H1 (cell line): Measurements from ENCODE around the gene C6orf136. TPM values are rescaled to one million over a fixed set of nuclear protein-coding genes. Genes with fewer than 3 reads are reported as not detected.

ENCODE experiments used
- CTCF ChIA-PET: fragments of 300-600 bp; sonication (Branson Sonifier 250); formaldehyde crosslinking; loops from one replicate; lab custom pipeline; 2021; ENCODE audit not compliant: partially characterized antibody; lab: Charles Lee
- POLR2A ChIA-PET: fragments of 300-600 bp; sonication (Branson Sonifier 250); formaldehyde crosslinking; loops from one replicate; lab custom pipeline; 2021; ENCODE audit warnings: inconsistent platforms; ENCODE audit not compliant: partially characterized antibody; lab: Charles Lee
- DNase-seq, 2 experiments: peaks; one replicate each; pipeline versions ENCODE4 v3.0.0 to v3.0.0-alpha.2; 2010 to 2022; ENCODE audit warnings: low spot score in 2 of 2, low read depth in 1 of 2, mixed read lengths in 1 of 2
- FAIRE-seq: peaks from 2 replicates; lab custom pipeline; 2011; peaks lifted over from hg19 to GRCh38; lab: Jason Lieb, UNC
- H2AFZ ChIP-seq: 2 replicates; pipeline ENCODE4 v1.8.1; 2012; ENCODE audit warnings: low read length, inconsistent platforms
- H2AK5ac ChIP-seq: 2 replicates; pipeline ENCODE4 v1.6.1; 2013; ENCODE audit warnings: low read depth, low read length
- H2BK120ac ChIP-seq: replicated peaks from 2 replicates; pipeline ENCODE3; 2013; ENCODE audit warnings: low read depth, low read length, inconsistent platforms
- H2BK12ac ChIP-seq: 2 replicates; pipeline ENCODE4 v1.6.1; 2013; ENCODE audit warnings: low read depth, low read length
- H2BK15ac ChIP-seq: 2 replicates; pipeline ENCODE4 v1.6.1; 2013; ENCODE audit warnings: low read length
- H2BK20ac ChIP-seq: 2 replicates; pipeline ENCODE4 v1.6.1; 2013; ENCODE audit warnings: low read length
- H2BK5ac ChIP-seq: 2 replicates; pipeline ENCODE4 v1.6.1; 2013; ENCODE audit warnings: low read depth, low read length
- H3K14ac ChIP-seq: 2 replicates; pipeline ENCODE4 v1.6.1; 2013; ENCODE audit warnings: inconsistent platforms; ENCODE audit not compliant: insufficient read length
- H3K18ac ChIP-seq: 2 replicates; pipeline ENCODE4 v1.6.1; 2013; ENCODE audit warnings: low read length; ENCODE audit errors: extremely low read depth
- H3K23ac ChIP-seq: 2 replicates; pipeline ENCODE4 v1.6.1; 2013; ENCODE audit warnings: inconsistent platforms; ENCODE audit not compliant: insufficient read length
- H3K23me2 ChIP-seq: 2 replicates; pipeline ENCODE4 v1.6.1; 2013; ENCODE audit warnings: low read depth, low read length
- H3K27ac ChIP-seq: 2 replicates; pipeline ENCODE4 v1.6.1; 2011; ENCODE audit warnings: low read depth, low read length, inconsistent platforms
- H3K27me3 ChIP-seq, 4 experiments: replicated peaks in 1 of 4; 1 replicate in 1 of 4; 2 replicates in 3 of 4; pipeline versions ENCODE4 v1.6.1 to v1.8.1; 2011 to 2013; ENCODE audit warnings: low read length in 3 of 4, mild to moderate bottlenecking in 3 of 4, inconsistent platforms in 2 of 4, mixed read lengths in 2 of 4, moderate library complexity in 1 of 4; ENCODE audit not compliant: control insufficient read depth in 3 of 4, insufficient read depth in 3 of 4; ENCODE audit errors: extremely low read depth in 1 of 4
- H3K36me3 ChIP-seq, 4 experiments: 2 replicates each; pipeline versions ENCODE4 v1.6.1 to v1.8.1; 2011 to 2013; ENCODE audit warnings: mild to moderate bottlenecking in 4 of 4, low read length in 3 of 4, moderate library complexity in 2 of 4, control low read depth in 1 of 4, inconsistent platforms in 1 of 4; ENCODE audit not compliant: insufficient read depth in 4 of 4, control insufficient read depth in 2 of 4
- H3K4ac ChIP-seq: replicated peaks from 2 replicates; pipeline ENCODE3; 2013; ENCODE audit warnings: low read length, low read depth, mixed read lengths, inconsistent platforms; ENCODE audit not compliant: insufficient read length
- H3K4me1 ChIP-seq, 4 experiments: replicated peaks in 1 of 4; 1 replicate in 1 of 4; 2 replicates in 3 of 4; pipeline versions ENCODE4 v1.6.1 to v1.8.1; 2011 to 2013; ENCODE audit warnings: low read length in 3 of 4, inconsistent platforms in 2 of 4, mixed read lengths in 1 of 4; ENCODE audit not compliant: insufficient read depth in 4 of 4, control insufficient read depth in 3 of 4
- H3K4me2 ChIP-seq, 2 experiments: 2 replicates each; pipeline versions ENCODE4 v1.6.1 to v1.8.1; 2011 to 2013; ENCODE audit warnings: low read depth in 2 of 2, low read length in 2 of 2, control low read depth in 1 of 2, inconsistent platforms in 1 of 2, mild to moderate bottlenecking in 1 of 2; ENCODE audit not compliant: insufficient read depth in 1 of 2
- H3K4me3 ChIP-seq, 4 experiments: fragments of 200-600, 300-600 bp in 1 of 4; sonication (generic), shearing (Covaris generic), sonication (Bioruptor Twin) in 1 of 4; 2 replicates each; pipeline versions ENCODE4 v1.5.1 to v1.8.1; 2011 to 2016; ENCODE audit warnings: low read length in 4 of 4, low read depth in 3 of 4, control low read depth in 2 of 4, inconsistent platforms in 2 of 4, mild to moderate bottlenecking in 2 of 4, mixed read lengths in 1 of 4, moderate library complexity in 1 of 4; ENCODE audit not compliant: insufficient read depth in 2 of 4; ENCODE audit errors: extremely low read depth in 1 of 4
- H3K56ac ChIP-seq: replicated peaks from 2 replicates; pipeline ENCODE3; 2013; ENCODE audit warnings: low read depth, mild to moderate bottlenecking, mixed read lengths, low read length, inconsistent platforms; ENCODE audit not compliant: insufficient read length
- H3K79me1 ChIP-seq: 2 replicates; pipeline ENCODE4 v1.6.1; 2013; ENCODE audit warnings: low read depth, low read length, control low read depth
- H3K79me2 ChIP-seq, 2 experiments: 2 replicates each; pipeline versions ENCODE4 v1.6.1 to v1.8.1; 2012 to 2013; ENCODE audit warnings: low read length in 2 of 2, mild to moderate bottlenecking in 2 of 2, inconsistent platforms in 1 of 2; ENCODE audit not compliant: insufficient read depth in 2 of 2, control insufficient read depth in 1 of 2
- H3K9ac ChIP-seq, 4 experiments: replicated peaks in 1 of 4; 1 replicate in 1 of 4; 2 replicates in 3 of 4; pipeline versions ENCODE4 v1.6.1 to v1.8.1; 2011 to 2013; ENCODE audit warnings: low read depth in 3 of 4, low read length in 3 of 4, control low read depth in 2 of 4, mild to moderate bottlenecking in 2 of 4, moderate library complexity in 2 of 4, inconsistent platforms in 1 of 4; ENCODE audit errors: extremely low read depth in 1 of 4
- H3K9me3 ChIP-seq, 2 experiments: 2 replicates each; pipeline versions ENCODE4 v1.6.1 to v1.8.1; 2012 to 2013; ENCODE audit warnings: mild to moderate bottlenecking in 2 of 2, moderate library complexity in 2 of 2, control low read depth in 1 of 2, inconsistent platforms in 1 of 2, low read depth in 1 of 2, low read length in 1 of 2, mixed read lengths in 1 of 2; ENCODE audit not compliant: insufficient read depth in 2 of 2
- H4K20me1 ChIP-seq, 2 experiments: replicated peaks in 1 of 2; 2 replicates each; pipeline versions ENCODE3 to v1.8.1; 2011 to 2013; ENCODE audit warnings: inconsistent platforms in 2 of 2, low read length in 2 of 2, mild to moderate bottlenecking in 1 of 2; ENCODE audit not compliant: insufficient read depth in 2 of 2, control insufficient read depth in 1 of 2
- H4K5ac ChIP-seq: 2 replicates; pipeline ENCODE4 v1.6.1; 2013; ENCODE audit warnings: low read length, low read depth, mixed read lengths, inconsistent platforms; ENCODE audit not compliant: insufficient read length
- H4K8ac ChIP-seq: 2 replicates; pipeline ENCODE4 v1.8.0; 2013; ENCODE audit warnings: mild to moderate bottlenecking, moderate library complexity, low read length, inconsistent platforms; ENCODE audit not compliant: insufficient read depth; ENCODE audit errors: extremely low read depth
- H4K91ac ChIP-seq: replicated peaks from 2 replicates; pipeline ENCODE3; 2013; ENCODE audit warnings: low read length, mixed read lengths, inconsistent platforms; ENCODE audit not compliant: insufficient read length
- CHD2 ChIP-seq: IDR thresholded peaks from 2 replicates; pipeline ENCODE4 v1.6.1; 2012; ENCODE audit warnings: low read length, improper control_type of control experiment
- HDAC2 ChIP-seq, 2 experiments: fragments of 300-600 bp in 1 of 2; sonication (generic) in 1 of 2; IDR thresholded peaks; 2 replicates each; pipeline ENCODE4 v1.6.1; 2011 to 2012; ENCODE audit warnings: low read depth in 2 of 2, low read length in 2 of 2, mild to moderate bottlenecking in 2 of 2, moderate library complexity in 2 of 2, borderline replicate concordance in 1 of 2, inconsistent platforms in 1 of 2
- PHF8 ChIP-seq: fragments of 200-600 bp; sonication (generic); conservative IDR thresholded peaks from 2 replicates; pipeline ENCODE4 v1.7.1; 2012; ENCODE audit warnings: low read depth, mild to moderate bottlenecking, inconsistent platforms, low read length, moderate library complexity
- POLR2A ChIP-seq, 2 experiments: IDR thresholded peaks; 1 replicate in 1 of 2; 2 replicates in 1 of 2; pipeline ENCODE4 v1.6.1; 2011; ENCODE audit warnings: low read depth in 2 of 2, low read length in 2 of 2, mild to moderate bottlenecking in 2 of 2; ENCODE audit errors: control extremely low read depth in 1 of 2
- POLR2AphosphoS5 ChIP-seq: IDR thresholded peaks from 2 replicates; pipeline ENCODE4 v1.6.1; 2011; ENCODE audit warnings: low read depth, low read length
- TCF12 ChIP-seq: IDR thresholded peaks from 2 replicates; pipeline ENCODE4 v1.6.1; 2011; ENCODE audit warnings: low read depth, mild to moderate bottlenecking, low read length
- WGBS, 2 experiments: shearing (Covaris generic) in 1 of 2; methylation state at CpG; one replicate each; pipeline versions ENCODE4 v1.1.6 to v1.1.7; 2013 to 2015; ENCODE audit warnings: low lambda C conversion rate in 2 of 2, mixed read lengths in 2 of 2, inconsistent platforms in 1 of 2, low coverage in 1 of 2, missing lambda C conversion rate in 1 of 2; ENCODE audit not compliant: insufficient replicate concordance in 2 of 2, insufficient coverage in 1 of 2, insufficient read length in 1 of 2; ENCODE audit errors: extremely low coverage in 1 of 2, missing lambda C conversion rate in 1 of 2; 5-methylcytosine and 5-hydroxymethylcytosine counted together
- polyA plus RNA-seq, 7 experiments: library from polyadenylated mRNA; depleted of rRNA in 3 of 7; stranded (reverse) in 5 of 7; unstranded in 2 of 7; fragments of >200 nt in 5 of 7; fragments of 200-250 nt in 2 of 7; gene quantifications; 1 replicate in 5 of 7; 2 replicates in 1 of 7; 4 replicates in 1 of 7; pipeline versions ENCODE4 v1.2.1 to v1.2.3, GENCODE V29; 2011 to 2013; ENCODE audit warnings: missing spikeins in 2 of 7, mixed read lengths in 2 of 7
- total RNA-seq: library from RNA; stranded (reverse); fragmentation: NEBNext Ultra II Directional; extraction: Animal tissue kit (Norgen Biotek cat#: 25700); gene quantifications from 2 replicates; pipeline ENCODE4 v1.2.1, GENCODE V29; 2021
- TF ChIP-seq, protein P1 (sequence below): IDR thresholded peaks from 2 replicates; pipeline ENCODE4 v1.6.1; 2011; ENCODE audit warnings: low read depth, mild to moderate bottlenecking, low read length; ENCODE audit not compliant: insufficient read depth

Gene C6orf136
- total and polyA plus RNA-seq, 2 of the 8 experiments (the other 6 are each of a cell fraction or from before 2014, with no cell fraction given), result 20.8 to 23.1 TPM

GRCh38 chr6:30616811-30617564 is 29.9 kb upstream of the C6orf136 start, which contains the start of gene PPP1R10:
Gene PPP1R10 (minus strand): TSS chr6:30617243. CDS start chr6:30609944, 7,299 bp downstream.
- Histone ChIP-seq H3K4me1 (peaks cover 0 to 6% (median 4%) of the 10 kb centered on the region in 4 experiments; a peak in 4 of 7 replicates), H3K9me3 (no peaks in the 10 kb centered on the region), H3K79me1 (peaks cover 6% of the 10 kb centered on the region; the same call in 1 of the 2 replicates), H3K9ac (peak within 1 kb of the TSS; percentile 99 to 100 (median 100)), H3K23ac (no peak within 1 kb of the TSS), H2BK12ac (peak within 1 kb of the TSS; percentile 99), H2BK15ac (peak within 1 kb of the TSS; percentile 88; the same call in 1 of the 2 replicates), H3K18ac (peak within 1 kb of the TSS; percentile 95), H3K14ac (no peak within 1 kb of the TSS), H2AFZ (peak within 1 kb of the TSS; percentile 94), H3K27ac (peak within 1 kb of the TSS; percentile 99), H4K8ac (peak within 1 kb of the TSS; percentile 97; the same call in 1 of the 2 replicates), H3K79me2 (peaks cover 4 to 60% of the 10 kb centered on the region in 2 experiments; a peak in 3 of 4 replicates), H3K27me3 (no peaks in the 10 kb centered on the region), H3K4me3 (peak within 1 kb of the TSS; percentile 90 to 97 (median 96)), H2AK5ac (peak within 1 kb of the TSS; percentile 89; the same call in 1 of the 2 replicates), H4K20me1 (peaks cover 0 to 2% of the 10 kb centered on the region in 2 experiments), H3K36me3 (peaks cover 6 to 42% (median 19%) of the 10 kb centered on the region in 4 experiments), H3K4ac (peak within 1 kb of the TSS; percentile 20), H4K5ac (peak within 1 kb of the TSS; percentile 86), H2BK120ac (peak within 1 kb of the TSS; percentile 16), H4K91ac (peak within 1 kb of the TSS; percentile 67), H2BK20ac (peak within 1 kb of the TSS; percentile 53; the same call in 1 of the 2 replicates), H3K56ac (peak within 1 kb of the TSS; percentile 57), H2BK5ac (peak within 1 kb of the TSS; percentile 97), H3K4me2 (peak within 1 kb of the TSS; percentile 96 to 98), H3K23me2 (peaks cover 14% of the 10 kb centered on the region)
- FAIRE-seq (peak; percentile 93), DNase-seq (peak; percentile 99)
- CTCF ChIA-PET, result interaction anchor here (0.9 to 1.7 kb wide), 2 partner anchors 72 to 114 kb away, joined by 3 to 6 read pairs; no protein-coding TSS in a partner anchor
- POLR2A ChIA-PET, result interaction anchor here (0.6 to 3.8 kb wide), 41 partner anchors 7 to 606 kb away, joined by 3 to 43 read pairs (median 4); partner anchors contain the start of genes ABCF1, ATAT1, C6orf136 and DHX16
- 1% methylated on average over 36 of the region's 40 CpGs; no CpG with 5 or more reads in 1 of the 2 experiments for WGBS, 2 experiments
- peak; percentile 85 for TF ChIP-seq PHF8
- TF ChIP-seq HDAC2 (IDR thresholded peaks at IDR 0.05; ENCODE audit: borderline replicate concordance in 1 of 2, low read depth in 2 of 2, low read length in 2 of 2), result no peak
- TF ChIP-seq POLR2A (IDR thresholded peaks at IDR 0.05; ENCODE audit: control extremely low read depth in 1 of 2, low read depth in 2 of 2, low read length in 2 of 2), result peak; percentile 98 to 100
- TF ChIP-seq, protein P1, sequence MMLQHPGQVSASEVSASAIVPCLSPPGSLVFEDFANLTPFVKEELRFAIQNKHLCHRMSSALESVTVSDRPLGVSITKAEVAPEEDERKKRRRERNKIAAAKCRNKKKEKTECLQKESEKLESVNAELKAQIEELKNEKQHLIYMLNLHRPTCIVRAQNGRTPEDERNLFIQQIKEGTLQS, result no peak
- 0 out of 2 replicates have a peak, but pooled peaks have one; percentile 20 for TF ChIP-seq TCF12
- peak; percentile 97 for TF ChIP-seq CHD2
- TF ChIP-seq POLR2AphosphoS5, result peak; percentile 99
